Colon (tissue), 2 donors: ENCODE data around the gene GPC6.

ENCODE experiments used
- FAIRE-seq: peaks from 2 replicates; lab custom pipeline; 2012; peaks lifted over from hg19 to GRCh38; lab: Jason Lieb, UNC
- donor health status: control.
- donor health status: control.

GPC6 gene

DNA sequence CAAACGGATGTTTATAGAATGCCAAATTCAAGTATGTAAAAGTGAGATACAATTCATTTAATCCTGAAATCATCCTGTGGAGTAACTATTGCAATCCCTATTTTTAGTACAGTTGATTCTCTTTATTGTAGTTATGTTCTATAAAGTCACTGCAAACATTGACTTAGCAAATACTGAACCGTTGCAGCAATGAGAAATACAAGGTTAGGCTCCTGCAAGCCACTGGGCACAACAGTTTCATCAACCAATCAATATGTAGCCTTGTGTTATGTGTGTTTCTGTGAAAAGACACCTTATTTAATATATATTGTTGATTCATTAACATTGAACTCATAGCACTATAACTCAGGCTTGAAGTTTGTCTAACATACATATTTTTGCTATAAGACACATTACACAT is 1078.4 kb downstream of the GPC6 start:
- FAIRE-seq: no peak

DNA sequence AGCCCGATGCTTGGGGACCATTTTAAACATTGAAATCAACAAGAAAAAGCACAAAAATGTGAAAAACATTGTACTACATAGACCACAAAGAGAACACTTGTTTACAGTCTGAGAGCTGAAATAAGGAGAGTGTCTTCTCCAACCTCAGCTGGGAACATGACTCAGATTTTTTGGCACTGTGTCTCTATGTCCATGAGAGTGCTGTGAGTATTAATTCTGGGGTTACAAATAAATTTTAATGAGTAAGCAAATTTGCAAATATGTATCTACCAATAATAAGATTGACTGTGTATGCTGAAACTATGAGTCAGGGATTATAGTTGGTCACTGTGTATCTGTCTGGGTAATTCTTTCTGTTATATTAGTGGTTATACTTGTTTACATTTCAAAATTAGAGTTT is 1078.9 kb downstream of the GPC6 start:
- FAIRE-seq: peak; percentile 24

DNA sequence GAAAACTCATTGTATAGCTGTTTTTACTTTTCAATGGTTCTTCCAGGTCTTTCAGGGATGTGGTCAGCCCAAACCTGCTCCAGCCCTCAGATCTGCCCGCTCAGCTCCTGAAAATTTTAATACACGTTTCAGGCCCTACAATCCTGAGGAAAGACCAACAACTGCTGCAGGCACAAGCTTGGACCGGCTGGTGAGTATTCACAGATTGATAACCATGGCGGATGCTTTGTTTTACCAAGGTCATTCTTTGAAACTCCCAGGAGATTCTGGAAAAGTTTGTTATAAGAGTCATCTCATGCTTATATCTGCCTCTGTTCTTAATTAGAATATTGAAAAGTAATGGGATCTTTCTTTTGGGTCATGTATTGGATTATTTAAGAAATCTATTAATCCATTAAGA is 1079.3 kb downstream of the GPC6 start:
- no peak for FAIRE-seq

DNA sequence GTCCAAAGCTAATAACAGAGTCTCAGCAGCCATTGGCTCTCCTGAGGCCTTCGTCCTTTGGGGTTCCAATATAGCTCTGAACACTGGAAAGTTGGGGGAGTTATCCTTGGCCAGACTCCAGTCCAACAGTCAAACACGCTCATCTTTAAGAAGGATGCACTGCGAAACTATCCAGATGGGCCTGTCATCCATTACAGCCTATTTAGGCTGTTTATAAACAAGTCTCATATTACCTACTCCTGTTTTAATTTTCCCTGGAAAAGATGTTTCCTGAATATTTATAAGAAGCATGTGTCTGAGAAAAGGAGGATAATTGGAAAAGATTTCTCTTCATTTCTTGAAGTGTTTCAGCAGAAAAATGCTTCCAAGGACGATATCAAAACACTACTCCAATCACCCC is 1082.2 kb downstream of the GPC6 start:
- FAIRE-seq: no peak

DNA sequence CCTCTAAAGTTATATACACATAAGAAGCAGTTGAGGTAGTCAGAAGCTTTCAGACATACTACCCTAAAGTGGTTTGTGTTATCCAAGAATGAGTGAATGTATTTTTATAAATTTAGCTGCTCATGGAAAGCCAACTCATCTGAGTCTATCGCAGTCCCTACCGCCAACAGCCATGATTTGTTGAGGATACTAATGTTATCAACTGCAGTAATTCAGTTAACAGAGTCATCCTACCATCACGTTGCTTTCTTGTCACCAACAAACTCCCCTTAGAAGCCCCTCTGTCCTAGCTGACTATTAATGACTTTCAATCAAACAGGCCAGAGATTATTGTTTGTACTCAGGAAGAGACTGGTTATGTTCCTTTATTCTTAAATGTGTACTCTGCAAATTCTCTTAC is 1083.0 kb downstream of the GPC6 start:
- FAIRE-seq: no peak

DNA sequence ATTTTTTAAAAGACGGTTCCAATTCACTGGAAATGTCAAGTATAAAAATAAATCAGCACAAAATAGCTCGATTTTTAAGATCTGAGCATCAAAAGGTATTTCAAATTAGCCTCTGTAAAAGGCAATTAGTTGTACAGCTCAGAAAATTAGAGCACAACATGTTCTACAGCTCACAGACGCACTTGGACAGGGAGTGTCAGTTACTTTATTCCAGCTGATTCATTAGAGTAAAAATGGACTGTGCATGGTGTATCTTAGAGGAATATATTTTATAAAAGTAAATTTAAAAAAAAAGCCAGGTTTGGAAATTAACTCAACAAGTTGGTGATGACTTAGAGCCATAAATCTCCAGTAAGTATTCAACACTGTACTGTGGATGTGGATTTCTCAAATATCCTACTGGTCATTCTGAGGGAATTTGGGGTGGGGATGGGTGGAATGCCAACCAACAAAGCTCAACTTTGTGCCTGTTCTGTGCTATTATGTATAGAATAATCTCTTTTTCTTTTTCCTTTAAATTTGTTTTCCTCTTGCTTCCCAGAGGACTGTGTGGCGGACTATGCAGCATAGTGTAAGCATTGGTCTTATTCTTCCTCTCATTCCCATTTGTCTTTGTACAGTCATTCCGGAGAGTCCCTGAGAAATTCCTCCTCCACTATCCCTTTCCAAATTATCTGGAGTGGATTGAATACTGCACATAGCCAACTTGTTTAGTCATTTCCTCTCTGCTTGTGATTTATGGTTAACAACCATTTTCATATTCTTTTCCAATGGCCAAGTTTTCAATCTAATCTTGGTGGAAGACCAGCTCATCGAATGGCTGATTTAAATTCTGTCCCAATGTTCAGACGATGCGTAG is 1083.6 kb downstream of the GPC6 start:
- no peak for FAIRE-seq

DNA sequence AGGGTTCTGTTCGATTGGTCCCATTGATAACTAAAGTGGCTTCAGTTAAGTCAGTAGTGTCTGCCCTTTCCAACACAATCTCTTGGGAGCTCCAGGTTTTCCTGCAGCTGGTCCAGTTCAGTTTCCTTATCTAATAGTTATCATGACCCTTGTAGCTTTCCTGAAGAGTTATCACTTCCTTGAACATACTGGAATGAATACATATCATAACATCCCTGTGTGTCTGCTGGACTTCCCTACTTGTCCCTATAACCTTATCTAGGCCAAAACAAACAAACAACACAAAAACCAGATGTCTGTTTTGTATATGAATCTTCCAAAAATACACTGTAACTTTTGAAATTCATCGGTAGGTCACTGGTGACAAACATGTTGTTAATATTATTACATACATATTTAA is 1085.3 kb downstream of the GPC6 start:
- FAIRE-seq: no peak

DNA sequence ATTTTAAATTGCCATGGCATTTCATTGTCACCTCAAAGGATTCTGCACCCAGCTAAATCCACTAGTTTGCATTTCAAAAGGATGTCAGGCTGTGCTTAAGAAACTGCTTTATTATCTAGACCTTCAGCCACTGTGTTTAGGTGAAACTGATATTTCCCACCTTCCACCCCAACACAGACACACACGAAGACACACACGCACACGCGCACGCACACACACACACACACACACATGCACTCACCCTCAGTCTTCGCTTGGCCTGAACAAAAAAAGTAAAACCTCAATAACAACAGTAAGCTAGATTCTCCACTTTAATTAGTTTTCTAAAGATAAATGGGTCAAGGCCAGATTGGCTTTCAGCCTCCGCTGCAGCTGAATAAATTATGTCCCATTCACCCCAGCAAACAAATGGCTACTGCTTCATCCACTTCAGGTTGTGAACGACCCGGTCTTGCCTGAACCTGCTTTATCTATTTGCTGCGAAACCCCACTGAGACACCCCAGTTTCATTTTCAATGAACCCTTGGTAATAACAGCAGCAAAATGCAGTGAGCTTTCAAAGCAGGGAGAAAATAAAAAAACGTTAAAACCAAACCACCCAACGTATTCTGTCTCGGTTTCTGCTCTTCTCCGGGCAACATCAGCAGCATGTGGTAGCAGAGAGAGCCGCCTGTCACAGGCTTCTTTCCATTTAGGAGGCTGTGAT is 1086.1 kb downstream of the GPC6 start:
- FAIRE-seq: no peak

DNA sequence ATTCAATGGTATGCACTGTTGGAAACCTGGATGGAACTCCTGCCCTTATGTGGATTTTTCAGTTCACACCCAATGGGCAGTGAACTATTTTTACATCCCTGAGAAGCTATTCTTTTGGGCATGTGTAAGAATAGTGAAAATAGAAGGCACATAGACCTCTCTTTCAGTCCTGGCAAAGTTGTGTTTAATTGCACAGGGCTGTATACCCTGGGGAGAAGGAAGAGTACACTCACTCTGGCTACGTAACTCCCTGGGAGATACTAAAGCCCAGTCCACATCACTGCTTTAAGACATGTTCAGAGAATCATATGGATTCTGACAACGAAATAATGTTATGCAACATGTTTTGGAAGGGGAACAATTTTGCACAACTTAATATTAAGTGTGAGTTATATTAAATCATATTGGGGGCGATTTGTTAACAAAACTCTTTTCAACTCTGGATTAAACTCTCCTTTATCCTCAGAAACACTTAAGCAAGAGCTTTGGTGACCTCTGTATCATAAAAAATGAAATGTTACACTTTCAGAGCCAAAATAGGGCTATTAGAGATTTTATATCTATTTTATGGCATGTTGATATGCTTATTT is 1086.8 kb downstream of the GPC6 start:
- FAIRE-seq: no peak

DNA sequence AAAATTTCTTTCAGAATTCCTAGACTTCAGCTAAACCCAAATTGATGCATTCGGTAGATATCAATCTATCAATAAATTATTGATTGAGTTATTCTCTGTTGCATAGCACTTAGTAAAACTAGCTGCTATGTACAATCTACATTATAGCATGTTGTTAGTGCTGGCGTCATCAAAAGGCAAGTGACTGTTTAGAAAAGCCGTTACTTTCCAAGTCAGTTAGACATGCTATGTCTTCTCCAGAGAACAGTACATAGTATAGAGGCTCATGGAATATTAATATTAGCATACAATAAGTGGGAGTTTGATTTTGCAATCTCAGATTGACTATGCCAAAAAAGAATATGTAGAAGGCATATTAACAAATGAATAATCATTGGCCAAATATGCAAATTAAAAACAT is 1087.3 kb downstream of the GPC6 start:
- FAIRE-seq: no peak

DNA sequence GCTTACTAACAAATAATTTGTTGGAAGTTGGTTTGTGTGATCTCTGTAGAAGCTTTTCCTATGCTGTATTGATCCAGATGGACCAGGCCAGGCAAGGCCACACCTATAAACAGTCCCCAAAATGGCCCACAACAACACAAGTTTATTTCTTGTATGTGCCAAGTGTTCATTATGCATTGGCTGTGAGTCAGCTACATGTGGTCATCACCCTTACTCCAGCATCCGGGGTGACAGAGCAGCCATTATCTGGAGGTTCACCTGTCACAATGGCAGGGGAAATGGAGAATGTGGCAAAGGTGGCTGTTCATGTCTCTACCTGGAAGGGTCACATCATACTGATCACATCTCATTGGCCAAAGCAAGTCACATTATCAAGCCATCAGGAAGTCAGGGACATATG is 1088.6 kb downstream of the GPC6 start:
- no peak for FAIRE-seq

DNA sequence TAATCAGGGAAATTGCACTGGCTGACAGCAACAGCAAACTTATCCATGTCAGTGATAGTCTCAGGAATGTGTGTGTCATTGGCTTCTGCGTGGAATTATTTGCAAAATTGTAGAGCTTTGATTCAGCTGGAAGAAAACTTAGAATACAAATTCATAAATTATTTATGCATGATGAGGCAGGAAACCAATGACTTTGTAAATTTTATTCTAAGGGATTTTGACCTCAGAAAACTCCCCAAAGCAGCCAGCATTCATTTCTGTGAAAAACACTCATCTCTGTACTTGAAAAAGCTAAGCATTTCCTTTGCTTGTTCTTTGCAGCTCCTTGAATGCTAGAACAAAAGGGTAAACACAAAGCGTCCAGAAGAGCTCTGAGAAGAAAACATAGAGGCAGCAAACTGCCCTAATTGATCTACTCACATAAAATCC is 1090.5 kb downstream of the GPC6 start:
- FAIRE-seq: no peak

DNA sequence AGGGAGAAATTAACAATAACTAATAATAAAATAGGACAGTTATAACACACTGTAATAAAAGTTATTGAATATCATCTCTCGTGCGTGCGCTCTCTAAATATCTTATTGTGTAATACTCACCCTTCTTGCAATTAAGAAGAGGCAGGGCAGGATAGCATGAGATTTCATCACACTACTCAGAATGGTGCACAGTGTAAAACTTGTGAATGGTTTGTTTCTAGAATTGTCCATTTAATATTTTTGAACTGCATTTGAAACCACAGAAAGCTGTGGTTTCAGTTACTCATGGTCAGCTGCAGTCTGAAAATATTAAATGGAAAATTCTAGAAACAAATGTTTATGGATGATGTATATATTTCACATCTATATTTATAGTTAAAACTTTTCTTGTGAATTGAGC is 1091.8 kb downstream of the GPC6 start:
- no peak for FAIRE-seq

DNA sequence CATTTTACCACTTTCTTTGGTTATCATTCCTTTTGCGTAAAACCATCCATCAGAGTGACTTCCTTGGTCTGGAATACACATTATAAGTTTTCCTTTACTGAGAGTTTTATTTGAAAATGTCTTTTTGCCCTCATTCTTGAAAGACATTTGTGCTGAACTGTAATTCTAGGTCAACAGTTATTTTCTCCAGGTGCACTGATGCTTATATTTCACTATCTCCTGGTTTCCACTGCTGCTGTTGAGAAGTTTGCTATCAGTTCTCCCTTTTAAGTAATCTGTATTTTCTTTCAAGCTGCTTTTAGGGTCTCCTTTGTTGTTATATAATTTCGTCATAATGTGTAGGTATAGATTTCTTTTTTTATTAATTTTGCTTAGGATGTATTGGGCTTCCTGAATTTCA is 1092.9 kb downstream of the GPC6 start:
- FAIRE-seq: no peak

DNA sequence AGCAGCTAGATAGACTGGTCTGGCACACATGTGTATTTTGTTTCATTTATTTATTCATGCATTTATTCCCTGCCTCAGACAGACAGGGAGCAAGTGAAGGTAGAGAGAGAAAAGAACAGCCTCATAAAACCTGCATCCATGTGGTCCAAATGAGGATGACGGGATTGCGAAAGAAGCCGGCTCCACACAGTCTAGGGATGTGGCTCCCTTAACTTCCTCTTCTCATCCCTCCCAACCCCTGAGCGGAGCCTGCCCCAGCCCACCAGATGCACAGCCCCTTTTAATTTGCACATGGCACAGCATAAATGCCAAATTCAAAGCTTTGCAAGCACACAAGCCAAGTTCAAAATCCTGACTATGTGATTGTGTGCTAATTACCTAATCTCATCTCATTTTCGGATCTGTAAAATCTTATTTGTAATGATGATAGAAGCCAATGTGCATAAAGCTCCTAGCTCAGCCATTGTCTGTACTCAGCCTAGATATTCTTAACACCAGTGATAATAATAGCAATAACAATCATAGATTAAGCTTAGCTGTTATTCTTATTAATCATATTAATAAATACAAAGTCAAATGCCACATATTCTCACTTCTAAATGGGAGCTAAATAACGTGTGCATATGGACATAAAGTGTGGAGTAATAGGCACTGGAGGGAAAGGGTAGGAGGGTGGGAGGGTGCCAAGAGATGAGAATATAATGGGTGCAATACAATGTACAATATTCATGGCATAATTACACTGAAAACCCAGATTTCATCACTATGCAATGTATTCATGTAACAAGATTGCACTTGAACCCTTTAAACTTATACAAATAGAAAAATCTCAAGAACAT is 1096.5 kb downstream of the GPC6 start:
- no peak for FAIRE-seq

DNA sequence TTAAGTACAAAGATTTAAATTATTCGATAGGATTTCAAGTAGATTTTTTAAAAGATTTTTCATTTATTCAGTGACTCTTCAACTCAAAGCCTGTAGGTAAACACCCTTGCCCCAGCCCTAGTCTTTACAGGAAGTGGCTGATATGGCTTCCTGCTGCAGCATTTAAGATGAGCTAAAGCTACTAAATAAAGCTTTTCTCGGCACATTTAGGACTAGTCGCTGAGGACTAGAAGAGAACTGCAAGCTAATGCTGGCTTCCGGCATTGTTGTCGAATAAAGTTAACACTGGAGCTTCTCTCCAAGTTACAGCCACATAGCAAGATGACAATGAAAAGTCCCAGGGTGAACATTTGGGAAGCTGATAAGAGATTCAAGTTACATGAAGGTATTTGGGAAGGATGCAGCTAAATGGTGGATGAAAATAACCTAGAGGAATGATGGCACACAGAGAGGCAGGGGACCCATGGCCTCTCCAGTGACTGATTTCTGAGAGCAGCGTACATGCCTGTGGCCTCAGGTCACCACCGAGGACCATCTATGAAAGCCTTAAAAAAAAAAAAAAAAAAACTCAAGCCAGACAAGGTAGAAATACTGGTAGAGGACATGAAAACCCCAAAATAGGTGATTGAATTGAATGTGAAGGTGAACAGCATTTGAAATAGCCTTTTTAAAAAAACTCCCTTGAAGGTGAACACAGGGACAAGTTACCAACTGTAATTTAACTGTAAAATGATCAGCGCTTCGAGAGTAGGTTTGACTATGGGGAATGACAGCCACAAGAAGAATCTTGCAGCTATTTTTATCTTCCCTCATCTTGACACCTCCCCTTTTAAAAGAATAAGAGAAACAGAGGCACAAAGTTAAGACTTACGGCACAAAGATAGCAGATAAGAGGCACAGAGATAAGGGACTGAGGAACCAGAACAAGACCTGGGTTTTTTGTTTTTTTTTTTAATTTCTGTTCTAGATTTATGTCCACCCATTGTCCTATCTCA is 1097.5 kb downstream of the GPC6 start:
- FAIRE-seq: no peak

DNA sequence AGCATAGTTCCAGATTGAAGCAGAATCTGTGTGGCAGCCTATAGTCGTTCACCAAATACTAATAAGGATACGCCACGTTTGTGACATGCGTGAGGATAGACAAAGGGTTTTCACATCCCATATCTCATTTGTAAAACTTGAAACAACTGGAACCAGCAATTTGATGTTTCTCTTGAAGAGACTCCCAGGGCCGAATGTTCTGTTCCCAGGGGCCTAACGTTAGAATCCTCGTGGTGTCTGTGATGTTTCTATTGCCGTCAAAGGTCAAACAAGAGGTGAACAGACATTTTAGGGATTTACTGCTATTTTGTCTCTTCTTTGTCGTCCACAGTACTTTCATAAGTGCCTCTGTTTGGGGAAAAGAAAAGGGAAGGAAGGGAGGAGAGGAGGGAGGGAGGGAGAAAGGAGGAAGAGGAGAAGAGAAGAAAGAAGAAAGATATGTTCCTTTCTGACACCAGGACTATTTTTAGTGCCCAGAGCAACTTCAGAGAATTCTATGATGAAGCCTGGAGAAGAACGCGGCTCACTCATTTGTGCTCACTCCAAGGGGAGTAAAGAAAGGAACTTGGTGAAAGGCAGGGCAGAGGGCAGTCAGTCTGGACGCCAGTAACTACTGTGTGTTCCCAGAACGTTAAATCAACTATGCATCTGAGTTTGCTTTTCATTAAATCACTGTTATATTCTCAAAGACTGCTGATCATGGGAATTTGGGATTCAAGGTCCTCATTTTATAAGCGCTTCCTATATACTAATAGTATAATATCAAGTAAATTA is 1098.3 kb downstream of the GPC6 start:
- FAIRE-seq: no peak

DNA sequence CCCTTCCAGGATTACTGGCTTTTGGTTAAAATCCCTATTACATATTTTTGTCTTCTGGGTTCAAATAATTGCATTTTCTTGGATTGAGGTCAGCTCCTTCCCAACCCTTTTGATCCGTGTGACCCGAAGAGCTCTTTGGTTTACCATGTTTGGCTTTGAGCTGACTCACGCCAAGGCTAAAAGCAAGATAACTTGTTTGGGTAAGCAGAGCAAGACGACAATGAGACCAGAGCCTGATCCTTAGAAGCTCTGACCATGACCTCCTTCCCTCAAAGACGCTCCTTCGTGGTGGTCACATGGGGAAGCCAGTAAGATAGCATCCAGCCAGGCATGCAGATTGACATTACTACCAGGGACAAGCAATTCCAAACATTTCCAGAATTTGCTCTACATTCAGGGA is 1099.0 kb downstream of the GPC6 start:
- no peak for FAIRE-seq

DNA sequence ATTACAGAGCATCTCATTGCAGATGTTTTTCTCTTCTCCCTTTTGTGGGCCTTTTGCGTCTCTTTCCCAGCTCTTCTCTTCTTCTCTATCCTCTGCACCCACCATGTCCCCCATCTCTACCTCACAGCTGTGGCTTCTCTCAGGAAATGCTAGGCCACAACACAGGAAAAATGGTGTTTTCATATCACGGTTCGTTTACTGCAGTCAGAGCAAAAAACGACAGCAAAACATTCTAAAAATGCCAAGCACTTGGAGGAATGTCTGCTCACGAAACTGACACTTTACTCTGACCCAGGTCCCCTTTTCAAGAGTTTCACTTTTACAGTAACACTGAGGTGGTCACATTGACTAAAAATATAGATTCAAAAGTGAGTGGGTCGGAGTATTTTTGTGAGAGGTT is 1100.7 kb downstream of the GPC6 start:
- FAIRE-seq: no peak

DNA sequence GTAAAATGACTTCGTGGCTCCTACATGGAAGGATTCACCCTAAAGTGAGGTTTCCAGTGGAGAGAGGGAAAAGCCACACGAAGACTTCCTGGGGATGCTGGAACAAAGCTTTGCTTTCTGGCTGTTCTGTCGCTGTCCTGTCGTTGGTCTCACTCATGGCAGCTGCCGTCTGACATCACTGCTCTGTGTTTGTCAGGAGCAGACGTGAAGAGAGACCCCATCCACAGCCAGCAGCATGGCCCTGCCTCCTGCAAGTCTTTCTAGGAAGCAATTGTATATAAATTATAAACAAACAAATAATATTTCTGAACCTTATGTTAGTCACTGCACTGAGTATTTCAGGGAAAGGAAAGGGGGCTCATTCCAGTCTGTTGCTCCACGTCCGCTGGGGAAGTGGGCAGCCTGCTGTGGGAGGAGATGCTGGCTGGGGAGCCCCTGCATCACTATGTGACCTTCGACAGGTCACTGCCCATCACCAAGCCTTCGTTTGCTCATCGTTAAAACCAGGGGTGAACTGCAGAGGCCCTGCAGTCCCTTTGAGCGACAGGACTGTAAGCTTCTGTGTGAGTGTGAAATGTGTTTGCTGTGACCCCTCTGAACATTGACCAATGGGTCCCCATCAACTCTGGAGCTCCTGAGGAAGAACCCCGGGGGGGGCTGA is 1101.9 kb downstream of the GPC6 start:
- FAIRE-seq: no peak
